Smooth muscle cell (in vitro differentiated cells): Measurements from ENCODE around the gene PDE11A. TPM values are rescaled to one million over a fixed set of nuclear protein-coding genes. Genes with fewer than 3 reads are reported as not detected.

ENCODE experiments used
- DNase-seq: peaks from one replicate; lab custom pipeline; 2025; ENCODE audit not compliant: unreplicated experiment; lab: John Stamatoyannopoulos, UW
- H2AFZ ChIP-seq: fragments of 200-600 bp; sonication (generic); 2 replicates; pipeline ENCODE4 v1.6.0; 2016; ENCODE audit warnings: antibody characterized with exemption, low read depth, mild to moderate bottlenecking
- H3F3A ChIP-seq: fragments of 200-600 bp; sonication (generic); 2 replicates; pipeline ENCODE4 v1.6.0; 2017; ENCODE audit warnings: antibody characterized with exemption, low read depth
- H3K27ac ChIP-seq: fragments of 200-600 bp; sonication (generic); 2 replicates; pipeline ENCODE4 v1.5.1; 2016; ENCODE audit warnings: low read depth, mild to moderate bottlenecking
- H3K27me3 ChIP-seq: fragments of 200-600 bp; sonication (generic); 2 replicates; pipeline ENCODE4 v1.6.1; 2016; ENCODE audit warnings: low read depth, mild to moderate bottlenecking
- H3K36me3 ChIP-seq: fragments of 200-600 bp; sonication (generic); 2 replicates; pipeline ENCODE4 v1.5.1; 2016; ENCODE audit warnings: low read depth
- H3K4me1 ChIP-seq: fragments of 200-600 bp; sonication (generic); 2 replicates; pipeline ENCODE4 v1.5.1; 2016; ENCODE audit warnings: low read depth
- H3K4me2 ChIP-seq: fragments of 200-600 bp; sonication (generic); 2 replicates; pipeline ENCODE4 v1.6.0; 2016; ENCODE audit warnings: mild to moderate bottlenecking
- H3K4me3 ChIP-seq: fragments of 200-600 bp; sonication (generic); 2 replicates; pipeline ENCODE4 v1.5.1; 2016; ENCODE audit warnings: mild to moderate bottlenecking
- H3K79me2 ChIP-seq: fragments of 200-600 bp; sonication (generic); 2 replicates; pipeline ENCODE4 v1.6.0; 2016; ENCODE audit warnings: low read depth, mild to moderate bottlenecking
- H3K9ac ChIP-seq: fragments of 200-600 bp; sonication (generic); 2 replicates; pipeline ENCODE4 v1.6.0; 2016; ENCODE audit warnings: low read depth
- H3K9me3 ChIP-seq: fragments of 200-600 bp; sonication (generic); replicated peaks from 2 replicates; pipeline ENCODE4 v1.5.1; 2016; ENCODE audit warnings: low read depth
- H4K20me1 ChIP-seq: fragments of 200-600 bp; sonication (generic); 2 replicates; pipeline ENCODE4 v1.6.0; 2016; ENCODE audit warnings: low read depth
- CTCF ChIP-seq: fragments of 200-600 bp; sonication (generic); IDR thresholded peaks from 2 replicates; pipeline ENCODE4 v1.5.1; 2017; ENCODE audit warnings: borderline replicate concordance, mild to moderate bottlenecking, antibody characterized with exemption; ENCODE audit not compliant: insufficient read depth, poor library complexity, severe bottlenecking
- WGBS: methylation state at CpG from one replicate; pipeline ENCODE4 v1.1.7; 2016; ENCODE audit warnings: low lambda C conversion rate; 5-methylcytosine and 5-hydroxymethylcytosine counted together
- polyA plus RNA-seq: library from polyadenylated mRNA; unstranded; fragments of >200 nt; fragmentation: Nextera tagmentation; extraction: Ambion mirVana; gene quantifications from 2 replicates; pipeline ENCODE4 v1.2.1, GENCODE V29; 2016
- total RNA-seq: library from RNA; depleted of rRNA; stranded (reverse); fragments of >200 nt; gene quantifications from 2 replicates; pipeline ENCODE4 v1.2.3, GENCODE V29; 2014

PDE11A gene
- total and polyA plus RNA-seq, 2 experiments from 2014 or later = under 0.01 TPM; not detected in 1

GRCh38 chr2:177631680-177632079 is 440.9 kb downstream of the PDE11A start:
- WGBS = 64% methylated on average over 1 of the region's 1 CpG
- no peaks in the 10 kb centered on the region for H3F3A ChIP-seq
- H3K9ac ChIP-seq = no peak overlapping the region

GRCh38 chr2:177629357-177630024 is 443.1 kb downstream of the PDE11A start:
- H3K36me3 ChIP-seq = no peaks in the 10 kb centered on the region
- no peaks in the 10 kb centered on the region for H3K79me2 ChIP-seq
- no peak overlapping the region for H3K4me3 ChIP-seq
- H3F3A ChIP-seq = no peaks in the 10 kb centered on the region
- TF ChIP-seq CTCF = no peak
- 76% methylated on average over 4 of the region's 4 CpGs for WGBS
- no peaks in the 10 kb centered on the region for H3K27me3 ChIP-seq
- no peak overlapping the region for H3K4me2 ChIP-seq
- no peaks in the 10 kb centered on the region for H3K4me1 ChIP-seq
- H3K9me3 ChIP-seq = no peaks in the 10 kb centered on the region
- no peak overlapping the region for H3K9ac ChIP-seq
- no peaks in the 10 kb centered on the region for H4K20me1 ChIP-seq
- no peak overlapping the region for H3K27ac ChIP-seq
- DNase-seq = no peak
- H2AFZ ChIP-seq = no peak overlapping the region

More at GRCh38 chr2:177631680-177632079, 440.9 kb downstream of the PDE11A start:
- Histone ChIP-seq H4K20me1 (no peaks in the 10 kb centered on the region), H3K4me3 (no peak overlapping the region), H3K36me3 (no peaks in the 10 kb centered on the region), H3K27me3 (no peaks in the 10 kb centered on the region), H2AFZ (no peak overlapping the region), H3K79me2 (no peaks in the 10 kb centered on the region), H3K4me2 (no peak overlapping the region), H3K4me1 (no peaks in the 10 kb centered on the region), H3K27ac (no peak overlapping the region), H3K9me3 (no peaks in the 10 kb centered on the region)
- DNase-seq = no peak
- no peak for TF ChIP-seq CTCF

GRCh38 chr2:177628831-177629230 is 443.7 kb downstream of the PDE11A start:
- Histone ChIP-seq H4K20me1 (no peaks in the 10 kb centered on the region), H3K36me3 (no peaks in the 10 kb centered on the region), H3K9ac (no peak overlapping the region), H3K4me2 (no peak overlapping the region), H3K4me3 (no peak overlapping the region), H2AFZ (no peak overlapping the region), H3K9me3 (no peaks in the 10 kb centered on the region), H3K27ac (no peak overlapping the region), H3K4me1 (no peaks in the 10 kb centered on the region), H3K27me3 (no peaks in the 10 kb centered on the region), H3K79me2 (no peaks in the 10 kb centered on the region), H3F3A (no peaks in the 10 kb centered on the region)
- WGBS = 81% methylated on average over 5 of the region's 5 CpGs
- DNase-seq = no peak
- no peak for TF ChIP-seq CTCF
